ENCODE results near the gene AXIN1.
A peak's percentile ranks its signal among the peaks of the same experiment; 100 is the strongest.
"Not testable (repeated sequence)": the region's sequence is repeated elsewhere in the genome, so short reads cannot be mapped to it uniquely, and the experiment has no call there.

AXIN1 gene

GRCh38 chr16:356741-357140 is 4.2 kb upstream of the AXIN1 start:
- DNase-seq, result no peak

- no peak for DNase-seq
Measured at GRCh38 chr16:354971-355461, 2.5 kb upstream of the AXIN1 start.

- no peak for DNase-seq
Measured at GRCh38 chr16:354291-354881, 1.9 kb upstream of the AXIN1 start.

- no peak for DNase-seq
Measured at GRCh38 chr16:353404-354290, 1.1 kb upstream of the AXIN1 start.

GRCh38 chr16:351804-352520 is 561 bp downstream of the AXIN1 start:
- DNase-seq, result peak in 2 of 58 donors; percentile 21

- DNase-seq, result no peak
Measured at GRCh38 chr16:350203-350602, 2.3 kb downstream of the AXIN1 start.

GRCh38 chr16:349211-349610 is 3.3 kb downstream of the AXIN1 start:
- no peak for DNase-seq

- not testable (repeated sequence) for DNase-seq
Measured at GRCh38 chr16:348495-348894, 4.0 kb downstream of the AXIN1 start.

GRCh38 chr16:347203-347602 is 5.3 kb downstream of the AXIN1 start:
- no peak for DNase-seq

- no peak for DNase-seq
Measured at GRCh38 chr16:346587-346986, 5.9 kb downstream of the AXIN1 start.

- no peak for DNase-seq
Measured at GRCh38 chr16:345772-346171, 6.8 kb downstream of the AXIN1 start.

- no peak for DNase-seq
Measured at GRCh38 chr16:342455-343213, 9.9 kb downstream of the AXIN1 start.

GRCh38 chr16:341974-342336 is 10.6 kb downstream of the AXIN1 start:
- DNase-seq, result not testable (repeated sequence)

- DNase-seq, result not testable (repeated sequence)
Measured at GRCh38 chr16:341095-341973, 11.2 kb downstream of the AXIN1 start.

- no peak for DNase-seq
Measured at GRCh38 chr16:340370-341091, 12.0 kb downstream of the AXIN1 start.

GRCh38 chr16:339680-340079 is 12.8 kb downstream of the AXIN1 start:
- no peak for DNase-seq

- peak in 3 of 58 donors; percentile 16 to 33 (median 28) for DNase-seq
Measured at GRCh38 chr16:337975-338575, 14.4 kb downstream of the AXIN1 start.

GRCh38 chr16:337437-337836 is 15.1 kb downstream of the AXIN1 start:
- no peak for DNase-seq

- no peak for DNase-seq
Measured at GRCh38 chr16:336269-336668, 16.3 kb downstream of the AXIN1 start.
